Loucy (cell line): ENCODE results near the gene COL26A1.

Experiments used
- H2AFZ ChIP-seq: fragments of 200-600 bp; sonication (generic); 2 replicates; pipeline ENCODE4 v1.6.0; 2016; ENCODE audit warnings: antibody characterized with exemption, mild to moderate bottlenecking, low read length, moderate library complexity
- H3F3A ChIP-seq: fragments of 200-600 bp; 2 replicates; pipeline ENCODE4 v1.6.0; 2016; ENCODE audit warnings: antibody characterized with exemption, low read depth, mild to moderate bottlenecking
- H3K27me3 ChIP-seq: fragments of 200-600 bp; sonication (generic); 2 replicates; pipeline ENCODE4 v1.6.1; 2014; ENCODE audit warnings: low read length, mild to moderate bottlenecking; ENCODE audit not compliant: insufficient read depth, poor library complexity, severe bottlenecking
- H3K36me3 ChIP-seq: fragments of 200-600 bp; sonication (generic); 2 replicates; pipeline ENCODE4 v1.6.1; 2016; ENCODE audit warnings: low read length; ENCODE audit not compliant: insufficient read depth
- H3K4me1 ChIP-seq: fragments of 200-600 bp; sonication (generic); 2 replicates; pipeline ENCODE4 v1.5.1; 2014; ENCODE audit warnings: low read length, mild to moderate bottlenecking; ENCODE audit not compliant: insufficient read depth, poor library complexity, severe bottlenecking
- H3K4me2 ChIP-seq: fragments of 200-600 bp; sonication (generic); 2 replicates; pipeline ENCODE4 v1.6.0; 2014; ENCODE audit warnings: antibody characterized with exemption, low read length, low read depth, mild to moderate bottlenecking; ENCODE audit not compliant: poor library complexity, severe bottlenecking
- H3K4me3 ChIP-seq: fragments of 200-600 bp; sonication (generic); 2 replicates; pipeline ENCODE4 v1.5.1; 2014; ENCODE audit warnings: low read length, mild to moderate bottlenecking, mixed read lengths; ENCODE audit not compliant: poor library complexity, severe bottlenecking
- H3K79me2 ChIP-seq: fragments of 200-600 bp; sonication (generic); 2 replicates; pipeline ENCODE4 v1.6.1; 2014; ENCODE audit warnings: low read length; ENCODE audit not compliant: insufficient read depth
- H3K9ac ChIP-seq: fragments of 200-600 bp; sonication (generic); 2 replicates; pipeline ENCODE4 v1.6.0; 2014; ENCODE audit warnings: mild to moderate bottlenecking, low read depth, low read length, moderate library complexity; ENCODE audit not compliant: poor library complexity, severe bottlenecking
- H3K9me2 ChIP-seq: fragments of 200-600 bp; sonication (generic); replicated peaks from 2 replicates; pipeline ENCODE4 v1.6.1; 2016; ENCODE audit warnings: low read depth, low read length, mixed read lengths
- H3K9me3 ChIP-seq: fragments of 200-600 bp; sonication (generic); 2 replicates; pipeline ENCODE4 v1.6.1; 2014; ENCODE audit warnings: mild to moderate bottlenecking, antibody characterized with exemption, low read length, low read depth; ENCODE audit not compliant: insufficient read depth
- H4K20me1 ChIP-seq: fragments of 200-600 bp; sonication (generic); 2 replicates; pipeline ENCODE4 v1.6.0; 2014; ENCODE audit warnings: antibody characterized with exemption, low read length, mild to moderate bottlenecking; ENCODE audit not compliant: insufficient read depth, poor library complexity, severe bottlenecking
- EZH2phosphoT487 ChIP-seq: fragments of 200-600 bp; IDR thresholded peaks from 2 replicates; pipeline ENCODE4 v1.6.1; 2018; ENCODE audit warnings: antibody characterized with exemption, mild to moderate bottlenecking, moderate library complexity, borderline replicate concordance
- TF ChIP-seq, protein P1 (sequence below): fragments of 200-600 bp; sonication (generic); conservative IDR thresholded peaks from 2 replicates; pipeline ENCODE4 v1.5.1; 2014; ENCODE audit warnings: mild to moderate bottlenecking, antibody characterized with exemption, low read length

COL26A1 gene

GRCh38 chr7:101533103-101533465 lies 170.4 kb downstream of the COL26A1 start:
- no peaks in the 10 kb centered on the region for H3F3A ChIP-seq
- no peak overlapping the region for H3K4me2 ChIP-seq
- TF ChIP-seq EZH2phosphoT487, result no peak
- TF ChIP-seq, protein P1, sequence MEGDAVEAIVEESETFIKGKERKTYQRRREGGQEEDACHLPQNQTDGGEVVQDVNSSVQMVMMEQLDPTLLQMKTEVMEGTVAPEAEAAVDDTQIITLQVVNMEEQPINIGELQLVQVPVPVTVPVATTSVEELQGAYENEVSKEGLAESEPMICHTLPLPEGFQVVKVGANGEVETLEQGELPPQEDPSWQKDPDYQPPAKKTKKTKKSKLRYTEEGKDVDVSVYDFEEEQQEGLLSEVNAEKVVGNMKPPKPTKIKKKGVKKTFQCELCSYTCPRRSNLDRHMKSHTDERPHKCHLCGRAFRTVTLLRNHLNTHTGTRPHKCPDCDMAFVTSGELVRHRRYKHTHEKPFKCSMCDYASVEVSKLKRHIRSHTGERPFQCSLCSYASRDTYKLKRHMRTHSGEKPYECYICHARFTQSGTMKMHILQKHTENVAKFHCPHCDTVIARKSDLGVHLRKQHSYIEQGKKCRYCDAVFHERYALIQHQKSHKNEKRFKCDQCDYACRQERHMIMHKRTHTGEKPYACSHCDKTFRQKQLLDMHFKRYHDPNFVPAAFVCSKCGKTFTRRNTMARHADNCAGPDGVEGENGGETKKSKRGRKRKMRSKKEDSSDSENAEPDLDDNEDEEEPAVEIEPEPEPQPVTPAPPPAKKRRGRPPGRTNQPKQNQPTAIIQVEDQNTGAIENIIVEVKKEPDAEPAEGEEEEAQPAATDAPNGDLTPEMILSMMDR, result no peak
- H3K4me1 ChIP-seq, result peaks cover 5% of the 10 kb centered on the region
- H3K36me3 ChIP-seq, result no peaks in the 10 kb centered on the region
- no peak overlapping the region for H3K4me3 ChIP-seq
- H3K79me2 ChIP-seq, result no peaks in the 10 kb centered on the region
- H4K20me1 ChIP-seq, result no peaks in the 10 kb centered on the region
- H2AFZ ChIP-seq, result no peak overlapping the region
- H3K9me2 ChIP-seq, result no peaks in the 10 kb centered on the region
- H3K9me3 ChIP-seq, result no peaks in the 10 kb centered on the region
- no peak overlapping the region for H3K9ac ChIP-seq
- no peaks in the 10 kb centered on the region for H3K27me3 ChIP-seq

GRCh38 chr7:101534015-101534803 lies 171.5 kb downstream of the COL26A1 start:
- H4K20me1 ChIP-seq, result no peaks in the 10 kb centered on the region
- H3K4me1 ChIP-seq, result peaks cover 9% of the 10 kb centered on the region
- H3K9ac ChIP-seq, result no peak overlapping the region
- TF ChIP-seq, protein P1, result no peak
- TF ChIP-seq EZH2phosphoT487, result no peak
- H3K4me3 ChIP-seq, result no peak overlapping the region
- H3K79me2 ChIP-seq, result no peaks in the 10 kb centered on the region
- H3K36me3 ChIP-seq, result no peaks in the 10 kb centered on the region
- no peak overlapping the region for H3K4me2 ChIP-seq
- H3K9me2 ChIP-seq, result no peaks in the 10 kb centered on the region
- no peak overlapping the region for H2AFZ ChIP-seq
- H3K27me3 ChIP-seq, result no peaks in the 10 kb centered on the region
- no peaks in the 10 kb centered on the region for H3F3A ChIP-seq
- no peaks in the 10 kb centered on the region for H3K9me3 ChIP-seq

- H3K79me2 ChIP-seq, result no peaks in the 10 kb centered on the region
- TF ChIP-seq EZH2phosphoT487, result no peak
- TF ChIP-seq, protein P1, result no peak
- no peaks in the 10 kb centered on the region for H3K9me2 ChIP-seq
- H3K9me3 ChIP-seq, result no peaks in the 10 kb centered on the region
- H4K20me1 ChIP-seq, result no peaks in the 10 kb centered on the region
- H3K4me3 ChIP-seq, result no peak overlapping the region
- no peaks in the 10 kb centered on the region for H3K27me3 ChIP-seq
- no peak overlapping the region for H2AFZ ChIP-seq
- no peaks in the 10 kb centered on the region for H3K36me3 ChIP-seq
- H3K9ac ChIP-seq, result no peak overlapping the region
- H3F3A ChIP-seq, result no peaks in the 10 kb centered on the region
- no peak overlapping the region for H3K4me2 ChIP-seq
- peaks cover 9% of the 10 kb centered on the region for H3K4me1 ChIP-seq
Observed at GRCh38 chr7:101534873-101535272, 172.2 kb downstream of the COL26A1 start.
